ENCODE measurements around the gene KIFC3.

DNA sequence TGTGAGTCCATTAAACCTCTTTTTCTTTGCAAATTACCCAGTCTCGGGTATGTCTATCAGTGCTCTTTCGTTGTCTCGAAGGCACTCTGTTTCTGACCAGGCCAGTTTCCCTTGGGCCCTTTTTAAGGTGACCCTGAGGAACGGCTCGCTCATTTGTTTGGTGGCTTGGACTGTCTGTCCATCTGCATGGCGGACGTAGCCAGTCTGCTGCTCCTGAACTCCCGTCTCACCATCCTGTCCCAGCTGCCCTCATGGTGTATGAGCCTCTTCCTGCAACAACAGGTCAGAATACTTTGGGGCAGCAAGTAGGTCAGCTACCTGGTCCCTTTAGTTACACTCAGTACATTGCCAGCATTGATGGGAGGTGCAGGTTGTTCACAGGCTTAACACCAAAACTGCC, 88.7 kb downstream of the KIFC3 start:
- TF ChIP-seq, protein P1, sequence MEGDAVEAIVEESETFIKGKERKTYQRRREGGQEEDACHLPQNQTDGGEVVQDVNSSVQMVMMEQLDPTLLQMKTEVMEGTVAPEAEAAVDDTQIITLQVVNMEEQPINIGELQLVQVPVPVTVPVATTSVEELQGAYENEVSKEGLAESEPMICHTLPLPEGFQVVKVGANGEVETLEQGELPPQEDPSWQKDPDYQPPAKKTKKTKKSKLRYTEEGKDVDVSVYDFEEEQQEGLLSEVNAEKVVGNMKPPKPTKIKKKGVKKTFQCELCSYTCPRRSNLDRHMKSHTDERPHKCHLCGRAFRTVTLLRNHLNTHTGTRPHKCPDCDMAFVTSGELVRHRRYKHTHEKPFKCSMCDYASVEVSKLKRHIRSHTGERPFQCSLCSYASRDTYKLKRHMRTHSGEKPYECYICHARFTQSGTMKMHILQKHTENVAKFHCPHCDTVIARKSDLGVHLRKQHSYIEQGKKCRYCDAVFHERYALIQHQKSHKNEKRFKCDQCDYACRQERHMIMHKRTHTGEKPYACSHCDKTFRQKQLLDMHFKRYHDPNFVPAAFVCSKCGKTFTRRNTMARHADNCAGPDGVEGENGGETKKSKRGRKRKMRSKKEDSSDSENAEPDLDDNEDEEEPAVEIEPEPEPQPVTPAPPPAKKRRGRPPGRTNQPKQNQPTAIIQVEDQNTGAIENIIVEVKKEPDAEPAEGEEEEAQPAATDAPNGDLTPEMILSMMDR (IDR thresholded peaks at IDR 0.05; ENCODE audit: low read depth, low read length, poor library complexity, severe bottlenecking), result no peak
- TF ChIP-seq EZH2phosphoT487 (IDR thresholded peaks at IDR 0.05; ENCODE audit: borderline replicate concordance, low read length), result no peak

All from DOHH2 (cell line).